ENCODE measurements around the gene ZNF606.

GRCh38 chr19:58022283-58022660 is 19.7 kb upstream of the ZNF606 start:
- TF ChIP-seq CTCF (IDR thresholded peaks at IDR 0.05 in 2 of 3, conservative IDR thresholded peaks at IDR 0.05 in 1 of 3; ENCODE audit: control insufficient read depth in 2 of 3, extremely low read depth in 1 of 3, insufficient read depth in 1 of 3, low read depth in 3 of 3, low read length in 3 of 3) (no peak), POLR2A (IDR thresholded peaks at IDR 0.05; ENCODE audit: low read depth, low read length) (no peak), YY1 (IDR thresholded peaks at IDR 0.05; ENCODE audit: low read depth, low read length) (no peak), GABPA (IDR thresholded peaks at IDR 0.05; ENCODE audit: low read depth) (no peak), CREB1 (IDR thresholded peaks at IDR 0.05; ENCODE audit: low read depth) (no peak), NRF1 (conservative IDR thresholded peaks at IDR 0.05; ENCODE audit: low read depth, low read length) (no peak)

Measured in GM12878 (cell line).